Skeletal muscle satellite cell (primary cell): Measurements from ENCODE around the gene ADCY2.

Experiments
- H3K27me3 ChIP-seq: 2 replicates; pipeline ENCODE4 v1.7.0; 2013; ENCODE audit warnings: low read length; ENCODE audit not compliant: control insufficient read depth, insufficient read depth
- H3K36me3 ChIP-seq: 2 replicates; pipeline ENCODE4 v1.7.0; 2013; ENCODE audit warnings: mild to moderate bottlenecking, control low read depth, low read length; ENCODE audit not compliant: insufficient read depth
- H3K4me1 ChIP-seq: 2 replicates; pipeline ENCODE4 v1.7.0; 2013; ENCODE audit warnings: low read length; ENCODE audit not compliant: control insufficient read depth, insufficient read depth
- H3K4me2 ChIP-seq: 2 replicates; pipeline ENCODE4 v1.7.0; 2013; ENCODE audit warnings: mild to moderate bottlenecking, low read length
- H3K4me3 ChIP-seq: 2 replicates; pipeline ENCODE4 v1.7.0; 2013; ENCODE audit warnings: low read length
- H3K9ac ChIP-seq: 2 replicates; pipeline ENCODE4 v1.7.0; 2013; ENCODE audit warnings: mild to moderate bottlenecking, low read depth, low read length, moderate library complexity
- H3K9me3 ChIP-seq: replicated peaks from 2 replicates; pipeline ENCODE4 v1.7.0; 2013; ENCODE audit warnings: mild to moderate bottlenecking, control low read depth, low read length

ADCY2 gene

GRCh38 chr5:7611518-7611917 lies 215.6 kb downstream of the ADCY2 start:
- no peaks in the 10 kb centered on the region for H3K4me1 ChIP-seq
- peaks cover 3% of the 10 kb centered on the region for H3K9me3 ChIP-seq
- H3K4me2 ChIP-seq, result no peak overlapping the region
- no peak overlapping the region for H3K4me3 ChIP-seq
- H3K36me3 ChIP-seq, result no peaks in the 10 kb centered on the region
- H3K9ac ChIP-seq, result no peak overlapping the region
- H3K27me3 ChIP-seq, result no peaks in the 10 kb centered on the region

GRCh38 chr5:7615566-7616061 lies 219.7 kb downstream of the ADCY2 start:
- Histone ChIP-seq H3K4me3 (no peak overlapping the region), H3K27me3 (no peaks in the 10 kb centered on the region), H3K9ac (no peak overlapping the region), H3K4me1 (no peaks in the 10 kb centered on the region), H3K4me2 (no peak overlapping the region), H3K36me3 (no peaks in the 10 kb centered on the region), H3K9me3 (no peaks in the 10 kb centered on the region)

DNA sequence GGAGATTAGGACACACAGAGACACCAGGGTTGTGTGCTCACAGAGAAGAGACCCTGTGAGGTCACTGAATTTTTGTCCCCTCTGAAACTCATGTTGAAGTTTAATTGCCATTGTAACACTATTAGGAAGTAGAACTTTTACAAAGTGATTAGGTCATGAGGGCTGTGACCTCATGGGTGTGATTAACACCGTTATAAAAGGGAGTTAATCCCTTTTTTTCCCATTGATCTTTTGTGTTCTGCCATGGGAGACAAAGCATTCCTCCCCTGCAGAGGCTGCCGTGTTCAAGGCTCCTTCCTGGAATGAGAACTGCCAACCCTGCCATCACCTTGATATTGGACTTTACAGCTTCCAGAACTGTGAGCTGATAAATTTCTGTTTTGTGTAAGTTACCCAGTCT lies 221.0 kb downstream of the ADCY2 start:
- no peaks in the 10 kb centered on the region for H3K27me3 ChIP-seq
- H3K4me1 ChIP-seq, result no peaks in the 10 kb centered on the region
- no peaks in the 10 kb centered on the region for H3K9me3 ChIP-seq
- no peak overlapping the region for H3K9ac ChIP-seq
- no peaks in the 10 kb centered on the region for H3K36me3 ChIP-seq
- no peak overlapping the region for H3K4me2 ChIP-seq
- H3K4me3 ChIP-seq, result no peak overlapping the region

DNA sequence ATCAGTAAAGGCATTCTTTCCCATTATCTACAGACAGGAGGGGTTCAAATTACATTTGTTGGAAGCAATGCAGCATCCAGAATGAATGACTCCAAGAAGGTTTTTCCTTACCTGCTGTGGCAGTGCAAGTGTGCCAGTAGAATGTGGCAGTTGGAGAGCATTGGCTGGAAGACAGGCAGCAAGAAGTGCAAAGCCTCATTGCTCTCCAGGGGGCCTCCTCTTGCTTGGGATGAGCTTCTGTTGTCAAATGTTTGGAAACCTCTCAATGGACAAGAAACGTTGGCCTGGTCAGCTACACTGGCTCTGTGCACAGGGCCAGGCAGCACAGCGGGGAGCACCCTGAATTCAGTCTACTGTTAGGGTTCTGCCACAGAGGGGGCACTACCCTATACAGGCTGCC lies 226.6 kb downstream of the ADCY2 start:
- Histone ChIP-seq H3K36me3 (no peaks in the 10 kb centered on the region), H3K4me3 (no peak overlapping the region), H3K27me3 (no peaks in the 10 kb centered on the region), H3K9me3 (no peaks in the 10 kb centered on the region), H3K4me1 (no peaks in the 10 kb centered on the region), H3K9ac (no peak overlapping the region), H3K4me2 (no peak overlapping the region)

GRCh38 chr5:7625740-7626139 lies 229.8 kb downstream of the ADCY2 start:
- Histone ChIP-seq H3K4me2 (no peak overlapping the region), H3K9me3 (no peaks in the 10 kb centered on the region), H3K9ac (no peak overlapping the region), H3K27me3 (no peaks in the 10 kb centered on the region), H3K36me3 (no peaks in the 10 kb centered on the region), H3K4me3 (no peak overlapping the region), H3K4me1 (no peaks in the 10 kb centered on the region)

DNA sequence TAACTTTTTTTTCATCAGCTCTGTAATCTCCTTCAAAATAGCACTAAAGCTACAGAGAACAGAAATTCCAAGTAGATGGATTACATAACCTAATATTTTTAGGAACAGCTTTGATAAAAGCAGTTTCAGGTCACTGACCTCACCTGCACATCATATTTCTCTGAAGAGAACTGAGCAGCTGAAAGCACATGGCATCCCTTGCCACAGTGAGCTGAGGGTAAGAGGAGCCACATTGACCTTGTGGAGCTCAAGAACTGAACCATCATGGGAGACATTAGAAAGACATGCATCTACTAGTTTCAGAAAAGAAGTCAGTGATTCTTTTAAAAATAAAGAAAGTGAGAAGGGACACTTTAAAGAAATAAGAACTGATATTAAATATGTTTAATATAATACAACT lies 232.3 kb downstream of the ADCY2 start:
- H3K4me2 ChIP-seq, result no peak overlapping the region
- no peaks in the 10 kb centered on the region for H3K9me3 ChIP-seq
- no peak overlapping the region for H3K4me3 ChIP-seq
- no peaks in the 10 kb centered on the region for H3K27me3 ChIP-seq
- H3K36me3 ChIP-seq, result no peaks in the 10 kb centered on the region
- H3K4me1 ChIP-seq, result no peaks in the 10 kb centered on the region
- no peak overlapping the region for H3K9ac ChIP-seq

DNA sequence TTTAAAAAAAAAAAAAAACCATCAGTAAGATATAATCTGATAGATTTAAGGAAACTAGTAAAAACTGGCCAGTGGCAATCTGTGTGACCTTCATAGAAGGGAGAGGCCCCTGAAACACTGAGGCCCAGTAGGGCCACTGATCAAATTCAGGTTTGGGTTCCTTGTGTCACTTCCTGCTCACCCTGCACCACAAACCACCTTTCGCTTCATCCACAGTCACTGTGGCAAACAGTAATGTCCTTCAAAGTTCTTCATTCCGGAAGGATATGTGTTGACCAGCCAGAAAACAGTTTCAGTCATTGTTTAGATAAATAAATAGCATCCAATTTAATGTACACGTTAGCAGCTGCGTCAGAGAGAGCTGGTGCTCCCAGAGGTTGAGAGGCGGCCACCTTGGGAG lies 232.9 kb downstream of the ADCY2 start:
- Histone ChIP-seq H3K4me1 (no peaks in the 10 kb centered on the region), H3K36me3 (no peaks in the 10 kb centered on the region), H3K4me3 (no peak overlapping the region), H3K9me3 (no peaks in the 10 kb centered on the region), H3K9ac (no peak overlapping the region), H3K4me2 (no peak overlapping the region), H3K27me3 (no peaks in the 10 kb centered on the region)

DNA sequence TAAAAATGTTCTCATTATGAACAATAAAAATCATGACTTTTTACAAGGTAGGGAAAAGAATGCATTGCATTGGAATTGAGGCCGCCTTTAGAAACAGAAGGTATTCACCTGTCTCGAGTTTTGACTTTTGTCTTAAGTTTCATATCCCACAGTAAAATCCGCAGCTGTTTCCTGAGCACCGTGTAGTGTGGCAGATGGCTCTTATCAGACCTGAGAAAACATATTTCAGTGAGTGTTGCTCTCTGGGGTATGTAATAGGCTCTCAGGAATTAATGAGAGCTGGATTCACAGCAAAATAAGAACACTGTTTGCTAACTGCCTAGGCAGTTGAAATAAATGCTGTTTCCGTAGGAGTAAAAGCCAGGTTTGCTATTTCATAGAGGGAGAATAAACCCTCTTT lies 233.6 kb downstream of the ADCY2 start:
- no peak overlapping the region for H3K4me3 ChIP-seq
- H3K4me1 ChIP-seq, result no peaks in the 10 kb centered on the region
- H3K9ac ChIP-seq, result no peak overlapping the region
- H3K27me3 ChIP-seq, result no peaks in the 10 kb centered on the region
- no peaks in the 10 kb centered on the region for H3K36me3 ChIP-seq
- H3K4me2 ChIP-seq, result no peak overlapping the region
- no peaks in the 10 kb centered on the region for H3K9me3 ChIP-seq

DNA sequence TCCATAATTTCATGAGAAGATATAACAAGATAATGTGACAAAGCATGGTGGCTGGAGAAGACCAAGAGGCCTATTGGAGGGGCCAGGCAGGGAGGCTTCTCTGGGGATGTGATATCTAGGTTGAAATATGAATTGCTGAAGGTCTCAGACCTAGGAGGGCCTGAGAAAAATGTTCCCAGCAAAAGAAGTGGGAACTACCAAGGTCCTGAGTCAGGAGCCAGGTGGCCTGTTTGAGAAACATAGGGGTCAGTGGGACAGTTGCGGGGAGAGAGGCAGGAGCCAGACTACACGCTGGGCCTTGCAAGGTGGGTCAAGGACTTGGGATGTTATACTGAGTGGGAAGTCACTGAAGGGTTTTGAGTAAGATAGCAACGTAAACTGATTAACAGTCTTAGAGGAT lies 238.9 kb downstream of the ADCY2 start:
- H3K4me1 ChIP-seq, result no peaks in the 10 kb centered on the region
- H3K4me3 ChIP-seq, result no peak overlapping the region
- H3K9me3 ChIP-seq, result no peaks in the 10 kb centered on the region
- no peak overlapping the region for H3K4me2 ChIP-seq
- no peaks in the 10 kb centered on the region for H3K27me3 ChIP-seq
- no peak overlapping the region for H3K9ac ChIP-seq
- no peaks in the 10 kb centered on the region for H3K36me3 ChIP-seq

DNA sequence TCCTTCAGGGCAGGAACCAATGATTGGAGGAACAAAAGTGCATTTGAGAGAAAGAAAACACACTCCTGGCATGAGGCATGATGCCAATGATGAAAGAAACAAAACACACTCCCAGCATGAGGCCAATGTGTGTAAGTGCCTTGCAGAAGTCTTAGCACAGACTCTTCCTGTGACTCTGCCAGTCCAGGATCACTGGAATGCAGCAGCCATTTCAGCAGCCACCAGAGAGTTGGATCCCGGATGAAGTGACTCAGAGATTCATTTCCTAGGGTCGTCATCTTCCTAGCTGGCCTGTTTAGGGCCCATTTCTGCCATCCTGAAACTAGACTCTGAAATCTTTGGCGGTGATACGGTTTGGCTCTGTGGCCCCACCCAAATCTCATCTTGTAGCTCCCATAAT lies 242.5 kb downstream of the ADCY2 start:
- Histone ChIP-seq H3K9me3 (no peaks in the 10 kb centered on the region), H3K4me1 (no peaks in the 10 kb centered on the region), H3K36me3 (no peaks in the 10 kb centered on the region), H3K27me3 (no peaks in the 10 kb centered on the region), H3K4me3 (no peak overlapping the region), H3K9ac (no peak overlapping the region), H3K4me2 (no peak overlapping the region)

DNA sequence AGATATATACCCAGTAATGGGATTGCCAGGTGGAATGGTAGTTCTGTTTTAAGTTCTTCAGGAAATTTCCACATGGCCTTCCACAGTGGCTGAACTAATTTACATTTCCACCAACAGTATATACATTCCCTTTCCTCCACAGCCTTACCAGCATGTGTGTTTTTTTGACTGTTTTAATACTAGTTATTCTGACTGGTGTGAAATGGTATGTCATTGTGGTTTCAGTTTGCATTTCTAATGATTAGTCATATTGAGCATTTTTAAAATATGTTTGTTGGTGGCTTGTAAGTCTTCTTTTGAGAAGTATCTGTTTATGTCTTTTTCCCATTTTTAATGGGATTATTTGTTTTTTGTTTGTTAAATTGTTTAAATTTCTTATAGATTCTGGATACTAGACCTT lies 246.1 kb downstream of the ADCY2 start:
- H3K36me3 ChIP-seq, result no peaks in the 10 kb centered on the region
- H3K9ac ChIP-seq, result no peak overlapping the region
- no peaks in the 10 kb centered on the region for H3K4me1 ChIP-seq
- H3K4me2 ChIP-seq, result no peak overlapping the region
- H3K9me3 ChIP-seq, result no peaks in the 10 kb centered on the region
- H3K4me3 ChIP-seq, result no peak overlapping the region
- H3K27me3 ChIP-seq, result no peaks in the 10 kb centered on the region

DNA sequence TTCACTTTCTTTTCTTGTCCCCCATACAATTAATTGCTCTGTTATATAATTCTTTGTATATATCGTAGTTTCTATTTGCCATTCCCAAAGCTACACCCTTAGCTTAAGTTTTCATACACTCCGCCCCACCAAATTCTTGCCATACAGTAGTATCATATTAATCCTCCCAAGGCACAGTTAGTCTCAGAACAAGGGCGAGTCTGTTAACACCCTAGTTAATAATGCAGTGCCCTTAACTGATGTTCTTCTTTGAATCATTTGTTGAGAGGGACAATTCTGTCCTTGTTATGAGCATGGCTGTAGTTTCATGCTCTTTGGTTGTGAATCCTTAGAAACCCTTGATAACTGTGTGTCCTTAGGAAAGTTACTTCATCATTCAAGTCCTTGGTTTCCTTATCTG lies 248.8 kb downstream of the ADCY2 start:
- no peak overlapping the region for H3K4me2 ChIP-seq
- no peak overlapping the region for H3K9ac ChIP-seq
- H3K4me3 ChIP-seq, result no peak overlapping the region
- no peaks in the 10 kb centered on the region for H3K27me3 ChIP-seq
- H3K9me3 ChIP-seq, result peaks cover 4% of the 10 kb centered on the region
- H3K36me3 ChIP-seq, result no peaks in the 10 kb centered on the region
- no peaks in the 10 kb centered on the region for H3K4me1 ChIP-seq
